C4-2B (cell line): ENCODE measurements around the gene PHF12.

Source experiments
- ZFX ChIP-seq: fragments of 450-650 bp; IDR thresholded peaks from 2 replicates; pipeline ENCODE4 v1.6.1; 2017
- TF ChIP-seq, protein P1 (sequence below): fragments of 450-650 bp; conservative IDR thresholded peaks from 2 replicates; pipeline ENCODE4 v1.5.1; 2017; ENCODE audit warnings: mild to moderate bottlenecking

DNA sequence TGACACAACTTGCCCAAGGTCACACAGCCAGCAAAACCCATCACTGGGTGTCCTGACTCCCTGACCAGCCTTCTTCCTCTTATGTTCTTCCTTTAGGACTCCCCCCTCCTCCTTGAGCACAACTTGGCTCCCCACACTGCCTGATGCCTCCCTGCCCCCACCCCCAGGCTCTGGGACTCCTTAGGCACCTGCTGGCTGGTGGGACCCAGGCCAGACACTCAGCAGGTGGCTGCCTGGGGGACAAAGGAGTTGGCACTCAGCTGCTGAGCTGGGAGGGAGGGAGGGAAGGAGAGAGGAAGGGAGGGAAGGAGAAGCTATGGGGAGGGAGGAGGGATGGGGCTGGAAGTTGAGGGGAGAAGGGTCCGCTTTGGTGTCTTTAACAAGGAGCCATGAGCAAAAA is 46.5 kb upstream of the PHF12 start:
- TF ChIP-seq, protein P1, sequence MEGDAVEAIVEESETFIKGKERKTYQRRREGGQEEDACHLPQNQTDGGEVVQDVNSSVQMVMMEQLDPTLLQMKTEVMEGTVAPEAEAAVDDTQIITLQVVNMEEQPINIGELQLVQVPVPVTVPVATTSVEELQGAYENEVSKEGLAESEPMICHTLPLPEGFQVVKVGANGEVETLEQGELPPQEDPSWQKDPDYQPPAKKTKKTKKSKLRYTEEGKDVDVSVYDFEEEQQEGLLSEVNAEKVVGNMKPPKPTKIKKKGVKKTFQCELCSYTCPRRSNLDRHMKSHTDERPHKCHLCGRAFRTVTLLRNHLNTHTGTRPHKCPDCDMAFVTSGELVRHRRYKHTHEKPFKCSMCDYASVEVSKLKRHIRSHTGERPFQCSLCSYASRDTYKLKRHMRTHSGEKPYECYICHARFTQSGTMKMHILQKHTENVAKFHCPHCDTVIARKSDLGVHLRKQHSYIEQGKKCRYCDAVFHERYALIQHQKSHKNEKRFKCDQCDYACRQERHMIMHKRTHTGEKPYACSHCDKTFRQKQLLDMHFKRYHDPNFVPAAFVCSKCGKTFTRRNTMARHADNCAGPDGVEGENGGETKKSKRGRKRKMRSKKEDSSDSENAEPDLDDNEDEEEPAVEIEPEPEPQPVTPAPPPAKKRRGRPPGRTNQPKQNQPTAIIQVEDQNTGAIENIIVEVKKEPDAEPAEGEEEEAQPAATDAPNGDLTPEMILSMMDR, result no peak
- TF ChIP-seq ZFX, result no peak
